HepG2 (cell line): Measurements from ENCODE around the gene GRK3. TPM values are rescaled to one million over a fixed set of nuclear protein-coding genes. Genes with fewer than 3 reads are reported as not detected.

ENCODE experiments used
- ATAC-seq: fragments of 200-7000 bp; cut with Tn5 transposase; 3 replicates; pipeline ENCODE4 v1.9.1; 2020; ENCODE audit warnings: mild to moderate bottlenecking, moderate library complexity
- BruUV-seq: library from RNA; stranded (reverse); fragments of 400-500 nt; replicated peaks from 2 replicates; lab custom pipeline; 2021; lab: Mats Ljungman, UMichigan
- CTCF ChIA-PET: fragments of 300-600 bp; formaldehyde crosslinking; extraction: SDS; loops from one replicate; lab custom pipeline; 2021; ENCODE audit warnings: low total read pairs, inconsistent platforms, low intra/inter-chr PET ratio; lab: Yijun Ruan, JAX
- POLR2A ChIA-PET: fragments of 350-600 bp; sonication (Branson Sonifier 250); formaldehyde crosslinking; loops from one replicate; lab custom pipeline; 2020; ENCODE audit warnings: antibody characterized with exemption, inconsistent platforms; lab: Yijun Ruan, JAX
- DNase-seq: peaks from one replicate; pipeline ENCODE4 v3.0.0-alpha.2; 2015; ENCODE audit warnings: low spot score
- FAIRE-seq: peaks from 3 replicates; lab custom pipeline; 2011; peaks lifted over from hg19 to GRCh38; lab: Jason Lieb, UNC
- H2AFZ ChIP-seq: one replicate; pipeline ENCODE4 v1.6.1; 2011; ENCODE audit warnings: low read length, inconsistent platforms
- H3K27ac ChIP-seq: fragments of 300-600 bp; 3 replicates; pipeline ENCODE4 v1.8.0; 2011; ENCODE audit warnings: mixed run types, mild to moderate bottlenecking, mixed read lengths, low read length, inconsistent platforms; ENCODE audit not compliant: insufficient read depth; ENCODE audit errors: extremely low read length
- H3K27me3 ChIP-seq, 2 experiments: fragments of 200-600 bp in 1 of 2; 2 replicates in 1 of 2; 3 replicates in 1 of 2; pipeline versions ENCODE4 v1.6.0 to v1.8.0; 2011; ENCODE audit warnings: low read length in 2 of 2, mild to moderate bottlenecking in 2 of 2, moderate library complexity in 2 of 2, inconsistent platforms in 1 of 2; ENCODE audit not compliant: insufficient read depth in 2 of 2, control insufficient read depth in 1 of 2
- H3K36me3 ChIP-seq, 2 experiments: fragments of 200-600 bp in 1 of 2; replicated peaks in 1 of 2; 2 replicates in 1 of 2; 3 replicates in 1 of 2; pipeline versions ENCODE4 v1.5.1 to v1.8.0; 2011; ENCODE audit warnings: low read length in 2 of 2, inconsistent platforms in 1 of 2; ENCODE audit not compliant: insufficient read depth in 2 of 2, control insufficient read depth in 1 of 2
- H3K4me1 ChIP-seq: 2 replicates; pipeline ENCODE4 v1.5.1; 2012; ENCODE audit warnings: low read length, inconsistent platforms; ENCODE audit not compliant: insufficient read depth
- H3K4me2 ChIP-seq: 2 replicates; pipeline ENCODE4 v1.6.0; 2011; ENCODE audit warnings: low read depth, low read length, inconsistent platforms
- H3K4me3 ChIP-seq, 3 experiments: fragments of 200-600 bp in 1 of 3; sonication (generic), shearing (Covaris generic) in 1 of 3; replicated peaks in 1 of 3; 2 replicates each; pipeline ENCODE4 v1.5.1; 2011 to 2016; ENCODE audit warnings: low read length in 3 of 3, inconsistent platforms in 2 of 3, low read depth in 2 of 3, mild to moderate bottlenecking in 2 of 3, control low read depth in 1 of 3, mixed read lengths in 1 of 3; ENCODE audit not compliant: insufficient read depth in 1 of 3
- H3K79me2 ChIP-seq: one replicate; pipeline ENCODE4 v1.6.1; 2011; ENCODE audit warnings: low read length, inconsistent platforms; ENCODE audit not compliant: insufficient read depth
- H3K9ac ChIP-seq: 2 replicates; pipeline ENCODE4 v1.6.0; 2011; ENCODE audit warnings: mild to moderate bottlenecking, low read depth, low read length, inconsistent platforms; ENCODE audit not compliant: insufficient read depth
- H3K9me3 ChIP-seq: 2 replicates; pipeline ENCODE4 v1.5.1; 2012; ENCODE audit warnings: mild to moderate bottlenecking, low read length
- H4K20me1 ChIP-seq: 2 replicates; pipeline ENCODE4 v1.6.0; 2011; ENCODE audit warnings: inconsistent platforms, mild to moderate bottlenecking, low read length, moderate library complexity; ENCODE audit not compliant: insufficient read depth
- ATF6 ChIP-seq: sonication (generic); formaldehyde crosslinking; conservative IDR thresholded peaks from 2 replicates; pipeline ENCODE4 v1.4.0; 2020; ENCODE audit warnings: missing genetic modification reagents
- BHLHE40 ChIP-seq: IDR thresholded peaks from 2 replicates; pipeline ENCODE4 v1.6.1; 2011; ENCODE audit warnings: low read length, improper control_type of control experiment
- GABPB1 ChIP-seq: IDR thresholded peaks from 2 replicates; pipeline ENCODE4 v1.6.1; 2016; ENCODE audit warnings: mild to moderate bottlenecking, missing genetic modification reagents, moderate library complexity, missing compliant biosample characterization
- GFI1 ChIP-seq: sonication (generic); formaldehyde crosslinking; IDR thresholded peaks from 2 replicates; pipeline ENCODE4 v1.5.0; 2020; ENCODE audit warnings: missing genetic modification reagents, mild to moderate bottlenecking, borderline replicate concordance
- IKZF5 ChIP-seq: IDR thresholded peaks from 2 replicates; pipeline ENCODE4 v1.6.1; 2018; ENCODE audit warnings: missing genetic modification reagents, mild to moderate bottlenecking, missing compliant biosample characterization
- JARID2 ChIP-seq: sonication (generic); formaldehyde crosslinking; IDR thresholded peaks from 2 replicates; pipeline ENCODE4 v1.8.1; 2023; ENCODE audit warnings: missing genetic modification reagents, inconsistent platforms; ENCODE audit not compliant: insufficient replicate concordance
- NCOR1 ChIP-seq: fragments of 200-600 bp; sonication (generic); IDR thresholded peaks from 2 replicates; pipeline ENCODE4 v1.7.0; 2017; ENCODE audit warnings: antibody characterized with exemption, low read length, borderline replicate concordance
- PRMT3 ChIP-seq: sonication (generic); formaldehyde crosslinking; IDR thresholded peaks from 2 replicates; pipeline ENCODE4 v1.8.1; 2022; ENCODE audit warnings: low read depth, mild to moderate bottlenecking, moderate library complexity, missing genetic modification reagents, borderline replicate concordance
- SMARCC2 ChIP-seq: fragments of 450-650 bp; IDR thresholded peaks from 2 replicates; pipeline ENCODE4 v1.6.1; 2017; ENCODE audit warnings: antibody characterized with exemption, mild to moderate bottlenecking
- TOE1 ChIP-seq: sonication (generic); formaldehyde crosslinking; IDR thresholded peaks from 2 replicates; pipeline ENCODE4 v1.4.0; 2020; ENCODE audit warnings: mild to moderate bottlenecking, missing genetic modification reagents
- ZNF24 ChIP-seq: fragments of 450-650 bp; IDR thresholded peaks from 2 replicates; pipeline ENCODE4 v1.6.1; 2017; ENCODE audit warnings: antibody characterized with exemption, mild to moderate bottlenecking
- ZNF468 ChIP-seq: sonication (generic); formaldehyde crosslinking; IDR thresholded peaks from 2 replicates; pipeline ENCODE4 v1.8.0; 2022; ENCODE audit warnings: mild to moderate bottlenecking, moderate library complexity, missing genetic modification reagents
- ZNF720 ChIP-seq: sonication (generic); formaldehyde crosslinking; IDR thresholded peaks from 2 replicates; pipeline ENCODE4 v1.4.0; 2020; ENCODE audit warnings: missing genetic modification reagents
- WGBS: methylation state at CpG from one replicate; pipeline ENCODE4 v1.1.6; 2017; ENCODE audit warnings: low lambda C conversion rate; 5-methylcytosine and 5-hydroxymethylcytosine counted together
- in situ Hi-C: cut with HindIII; loops from 2 replicates; pipeline ENCODE4 v1.10.0; 2017; ENCODE audit warnings: low pct_unique_long_range_greater_than_20kb; ENCODE audit not compliant: extremely low pct_ligation_motif_present
- intact Hi-C: fragments of 100-400 bp; cut with micrococcal nuclease; formaldehyde crosslinking; loops from one replicate; pipeline ENCODE4 v1.10.0; 2022; ENCODE audit not compliant: unreplicated experiment
- polyA plus RNA-seq, 8 experiments: library from polyadenylated mRNA; depleted of rRNA in 3 of 8; stranded (reverse) in 7 of 8; unstranded in 1 of 8; fragments of >200 nt; fragmentation: Illumina TruSeq in 4 of 8; extraction: Trizol in 4 of 8; gene quantifications; 2 replicates each; pipeline versions ENCODE4 v1.2.1 to v1.2.3, GENCODE V29; 2011 to 2016; ENCODE audit warnings: low read depth in 4 of 8, missing spikeins in 1 of 8, mixed read lengths in 1 of 8; ENCODE audit not compliant: insufficient read depth in 1 of 8
- total RNA-seq, 5 experiments: library from RNA; depleted of rRNA; stranded (reverse); fragments of >200 nt; fragmentation: Illumina TruSeq; extraction: Trizol; gene quantifications; 2 replicates each; pipeline ENCODE4 v1.2.3, GENCODE V29; 2016; ENCODE audit warnings: low read depth in 1 of 5
- TF ChIP-seq, protein P1 (sequence below): sonication (generic); formaldehyde crosslinking; IDR thresholded peaks from 2 replicates; pipeline ENCODE4 v1.8.1; 2023; ENCODE audit warnings: mild to moderate bottlenecking, missing genetic modification reagents
- TF ChIP-seq, protein P2 (sequence below): sonication (generic); formaldehyde crosslinking; IDR thresholded peaks from 2 replicates; pipeline ENCODE4 v1.4.0; 2020; ENCODE audit warnings: missing genetic modification reagents
- TF ChIP-seq, protein P3 (sequence below): sonication (generic); formaldehyde crosslinking; conservative IDR thresholded peaks from 2 replicates; pipeline ENCODE4 v1.8.1; 2023; ENCODE audit warnings: missing genetic modification reagents

GRK3 gene
- total and polyA plus RNA-seq, 2 of the 13 experiments (the other 11 are each of a cell fraction or from before 2014, with no cell fraction given), result 8.5 to 16.7 TPM

- ATAC-seq (no peak), DNase-seq (no peak), FAIRE-seq (no peak)
- Histone ChIP-seq H4K20me1 (no peaks in the 10 kb centered on the region), H3K9ac (no peak overlapping the region), H3K4me1 (no peaks in the 10 kb centered on the region), H2AFZ (no peak overlapping the region), H3K36me3 (peaks cover 0 to 6% of the 10 kb centered on the region in 2 experiments; a peak in 1 of 5 replicates), H3K4me3 (no peak overlapping the region), H3K79me2 (no peaks in the 10 kb centered on the region), H3K27me3 (no peaks in the 10 kb centered on the region), H3K4me2 (no peak overlapping the region), H3K27ac (no peak overlapping the region), H3K9me3 (no peaks in the 10 kb centered on the region)
- in situ Hi-C loops, result no loop called here
- ChIA-PET POLR2A (no interaction called here), CTCF (no interaction called here)
- intact Hi-C loops, result no loop called here
- WGBS, result 93% methylated on average over 3 of the region's 3 CpGs
- no TSS peak for BruUV-seq
- no peak for TF ChIP-seq SMARCC2
- no peak for TF ChIP-seq IKZF5 (CRISPR knock-in tag)
- TF ChIP-seq, protein P1, sequence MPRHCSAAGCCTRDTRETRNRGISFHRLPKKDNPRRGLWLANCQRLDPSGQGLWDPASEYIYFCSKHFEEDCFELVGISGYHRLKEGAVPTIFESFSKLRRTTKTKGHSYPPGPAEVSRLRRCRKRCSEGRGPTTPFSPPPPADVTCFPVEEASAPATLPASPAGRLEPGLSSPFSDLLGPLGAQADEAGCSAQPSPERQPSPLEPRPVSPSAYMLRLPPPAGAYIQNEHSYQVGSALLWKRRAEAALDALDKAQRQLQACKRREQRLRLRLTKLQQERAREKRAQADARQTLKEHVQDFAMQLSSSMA, result no peak
- TF ChIP-seq ZNF24, result no peak
- TF ChIP-seq ZNF468, result no peak
- no peak for TF ChIP-seq JARID2 (CRISPR knock-in tag)
- TF ChIP-seq, protein P2, sequence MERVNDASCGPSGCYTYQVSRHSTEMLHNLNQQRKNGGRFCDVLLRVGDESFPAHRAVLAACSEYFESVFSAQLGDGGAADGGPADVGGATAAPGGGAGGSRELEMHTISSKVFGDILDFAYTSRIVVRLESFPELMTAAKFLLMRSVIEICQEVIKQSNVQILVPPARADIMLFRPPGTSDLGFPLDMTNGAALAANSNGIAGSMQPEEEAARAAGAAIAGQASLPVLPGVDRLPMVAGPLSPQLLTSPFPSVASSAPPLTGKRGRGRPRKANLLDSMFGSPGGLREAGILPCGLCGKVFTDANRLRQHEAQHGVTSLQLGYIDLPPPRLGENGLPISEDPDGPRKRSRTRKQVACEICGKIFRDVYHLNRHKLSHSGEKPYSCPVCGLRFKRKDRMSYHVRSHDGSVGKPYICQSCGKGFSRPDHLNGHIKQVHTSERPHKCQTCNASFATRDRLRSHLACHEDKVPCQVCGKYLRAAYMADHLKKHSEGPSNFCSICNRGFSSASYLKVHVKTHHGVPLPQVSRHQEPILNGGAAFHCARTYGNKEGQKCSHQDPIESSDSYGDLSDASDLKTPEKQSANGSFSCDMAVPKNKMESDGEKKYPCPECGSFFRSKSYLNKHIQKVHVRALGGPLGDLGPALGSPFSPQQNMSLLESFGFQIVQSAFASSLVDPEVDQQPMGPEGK (CRISPR knock-in tag), result no peak
- TF ChIP-seq PRMT3 (CRISPR knock-in tag), result no peak
- TF ChIP-seq ZNF720 (CRISPR knock-in tag), result no peak
- no peak for TF ChIP-seq NCOR1
- TF ChIP-seq, protein P3, sequence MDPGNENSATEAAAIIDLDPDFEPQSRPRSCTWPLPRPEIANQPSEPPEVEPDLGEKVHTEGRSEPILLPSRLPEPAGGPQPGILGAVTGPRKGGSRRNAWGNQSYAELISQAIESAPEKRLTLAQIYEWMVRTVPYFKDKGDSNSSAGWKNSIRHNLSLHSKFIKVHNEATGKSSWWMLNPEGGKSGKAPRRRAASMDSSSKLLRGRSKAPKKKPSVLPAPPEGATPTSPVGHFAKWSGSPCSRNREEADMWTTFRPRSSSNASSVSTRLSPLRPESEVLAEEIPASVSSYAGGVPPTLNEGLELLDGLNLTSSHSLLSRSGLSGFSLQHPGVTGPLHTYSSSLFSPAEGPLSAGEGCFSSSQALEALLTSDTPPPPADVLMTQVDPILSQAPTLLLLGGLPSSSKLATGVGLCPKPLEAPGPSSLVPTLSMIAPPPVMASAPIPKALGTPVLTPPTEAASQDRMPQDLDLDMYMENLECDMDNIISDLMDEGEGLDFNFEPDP, result no peak
- no peak for TF ChIP-seq ATF6
- TF ChIP-seq TOE1 (CRISPR knock-in tag), result no peak
- no peak for TF ChIP-seq GFI1 (CRISPR knock-in tag)
- no peak for TF ChIP-seq GABPB1 (CRISPR knock-in tag)
- TF ChIP-seq BHLHE40, result no peak
Measured at GRCh38 chr22:25682109-25682508, 117.6 kb downstream of the GRK3 start.
